Femur (tissue), 1 donor: ENCODE data around the gene GEN1.
"Not testable (repeated sequence)": the region's sequence is repeated elsewhere in the genome, so short reads cannot be mapped to it uniquely, and the experiment has no call there.

Experiments
- DNase-seq: peaks from one replicate; pipeline ENCODE4 v3.0.0-alpha.2; 2017

The GEN1 gene

DNA sequence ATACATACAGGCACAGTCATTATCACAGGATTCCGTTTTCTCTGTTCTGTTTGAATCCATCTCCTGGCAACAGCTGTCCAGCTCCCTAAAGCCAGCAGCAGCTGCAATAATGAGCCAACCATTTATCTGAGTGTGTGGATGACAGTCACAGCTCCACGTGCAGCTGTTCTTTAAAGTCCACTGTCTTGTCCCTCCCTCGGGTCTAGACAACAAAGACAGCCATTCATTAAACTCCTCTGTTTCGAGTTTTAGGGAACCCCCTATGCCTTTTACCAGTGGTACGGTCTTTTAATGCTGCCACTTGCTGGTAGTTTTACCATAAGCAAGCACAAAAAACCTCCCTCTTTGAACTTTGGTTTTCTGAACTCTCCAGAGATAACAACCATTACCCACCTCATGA is 46.3 kb downstream of the GEN1 start:
- DNase-seq, result peak; percentile 76

DNA sequence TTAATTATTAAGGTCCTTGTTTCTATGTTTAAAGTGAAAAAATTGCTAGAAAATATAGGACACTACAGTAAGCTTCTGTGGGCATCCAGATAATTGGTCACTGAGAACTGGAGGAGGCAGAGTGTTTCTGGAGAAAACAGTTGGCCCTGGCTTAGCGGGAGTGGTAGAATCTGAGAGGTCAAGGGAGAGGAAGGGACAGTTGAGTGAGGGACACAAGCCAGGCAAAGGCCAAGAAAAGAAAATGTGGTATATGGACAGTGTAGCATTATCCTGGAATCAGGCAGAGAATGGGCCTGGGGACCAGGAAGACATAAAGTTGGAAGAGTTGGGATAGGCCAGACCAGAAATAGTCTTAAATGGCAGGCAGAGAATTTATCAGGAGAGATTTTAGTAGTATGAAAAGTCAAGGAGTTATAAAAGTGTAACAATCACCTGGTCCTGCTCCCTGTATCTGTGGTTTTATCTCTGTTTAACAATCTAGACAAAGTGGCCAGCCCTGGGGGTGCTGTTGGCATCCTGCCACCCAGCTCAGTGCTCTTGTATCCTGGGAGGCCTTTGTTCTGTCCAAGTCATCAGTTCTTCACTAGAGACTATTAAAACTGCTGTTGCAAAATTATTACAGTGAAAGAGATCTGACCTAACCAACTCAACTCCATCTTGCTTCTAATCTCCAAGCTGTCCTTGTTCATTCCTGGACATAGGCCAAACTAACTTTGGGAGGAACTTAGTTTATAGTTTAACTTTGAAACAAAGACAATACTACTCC is 46.9 kb downstream of the GEN1 start:
- DNase-seq, result no peak

DNA sequence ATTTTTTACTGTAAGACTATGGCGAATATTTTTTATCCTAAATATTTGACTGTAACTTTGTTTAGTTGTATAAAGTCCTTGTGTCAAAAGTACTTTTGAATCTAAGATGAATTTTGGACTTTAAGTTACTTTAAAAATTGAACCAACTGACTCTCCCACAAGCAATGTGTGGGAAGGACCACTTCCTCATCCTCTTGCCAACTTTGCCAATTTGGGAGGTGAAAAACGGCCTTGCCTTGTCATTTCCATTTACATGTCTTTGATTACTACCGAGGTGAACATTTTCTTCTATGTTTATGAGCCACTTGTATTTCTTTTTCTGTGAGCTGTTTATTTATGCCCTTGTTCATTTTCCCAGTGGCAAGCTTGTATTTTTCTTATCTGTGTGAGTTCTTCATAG is 49.6 kb downstream of the GEN1 start:
- no peak for DNase-seq

DNA sequence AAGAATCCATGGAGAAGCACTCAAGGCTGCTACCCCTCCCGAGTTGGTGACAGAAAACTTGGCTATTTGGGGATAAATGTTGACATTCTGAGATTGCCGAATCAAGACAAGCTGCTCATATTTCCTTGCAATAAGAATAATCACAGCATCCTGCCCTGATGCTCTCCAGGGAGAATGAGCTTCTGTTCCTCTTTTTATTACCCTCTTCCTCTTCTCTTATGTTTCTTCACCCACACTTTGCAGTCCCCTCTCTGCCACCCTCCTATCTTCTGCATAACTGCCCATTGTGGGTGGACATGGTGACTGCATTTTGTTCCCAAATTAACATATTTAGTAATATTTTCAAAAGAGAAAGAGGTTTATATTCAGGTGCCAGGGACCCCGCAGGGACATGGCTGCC is 50.4 kb downstream of the GEN1 start:
- no peak for DNase-seq

DNA sequence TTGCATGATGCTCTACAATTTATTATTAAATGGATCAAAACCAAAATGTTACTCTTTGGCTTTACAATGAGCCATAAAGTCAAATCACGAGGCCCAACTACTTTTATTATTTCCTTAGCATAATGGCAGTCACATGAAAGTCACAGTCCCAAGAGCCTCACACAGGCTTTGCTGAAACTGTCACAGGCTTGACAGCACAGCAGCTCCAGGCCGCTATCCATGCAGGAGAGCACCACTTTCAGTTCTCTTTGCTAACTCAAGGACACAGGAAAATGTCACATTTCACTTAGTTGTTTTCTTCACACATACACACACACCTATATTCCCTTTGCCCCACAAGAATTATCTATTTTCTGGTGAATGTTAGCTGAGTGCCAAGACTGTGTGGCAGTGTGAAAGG is 51.2 kb downstream of the GEN1 start:
- no peak for DNase-seq

DNA sequence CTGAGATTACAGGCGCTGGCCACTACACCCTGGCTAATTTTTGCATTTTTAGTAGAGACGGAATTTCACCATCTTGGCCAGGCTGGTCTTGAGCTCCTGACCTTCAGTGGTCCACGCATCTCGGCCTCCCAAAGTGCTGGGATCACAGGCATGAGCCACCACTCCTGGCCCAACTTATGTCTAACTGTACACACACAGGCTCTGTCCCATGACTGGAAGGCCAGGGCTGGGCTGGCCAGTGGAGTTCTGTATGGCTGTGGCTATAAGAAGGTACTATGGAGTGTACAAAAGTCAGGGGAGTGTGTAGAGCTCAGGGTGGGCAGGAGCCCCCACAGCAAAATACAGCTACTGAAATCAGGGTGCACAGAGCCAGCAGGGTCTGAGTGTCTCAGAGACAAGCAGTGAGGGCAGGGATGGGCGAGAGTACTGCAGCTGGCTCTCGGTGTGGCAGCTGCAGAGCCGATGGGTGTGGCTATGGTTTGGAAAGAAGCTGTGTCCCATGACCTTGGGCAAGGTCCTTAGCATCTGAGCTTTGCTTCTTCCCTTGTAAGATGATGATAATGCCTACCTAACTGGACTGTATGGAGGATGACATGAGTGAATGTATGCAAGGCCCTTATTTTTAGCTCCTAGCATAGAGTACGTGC is 51.9 kb downstream of the GEN1 start:
- DNase-seq, result peak; percentile 62

DNA sequence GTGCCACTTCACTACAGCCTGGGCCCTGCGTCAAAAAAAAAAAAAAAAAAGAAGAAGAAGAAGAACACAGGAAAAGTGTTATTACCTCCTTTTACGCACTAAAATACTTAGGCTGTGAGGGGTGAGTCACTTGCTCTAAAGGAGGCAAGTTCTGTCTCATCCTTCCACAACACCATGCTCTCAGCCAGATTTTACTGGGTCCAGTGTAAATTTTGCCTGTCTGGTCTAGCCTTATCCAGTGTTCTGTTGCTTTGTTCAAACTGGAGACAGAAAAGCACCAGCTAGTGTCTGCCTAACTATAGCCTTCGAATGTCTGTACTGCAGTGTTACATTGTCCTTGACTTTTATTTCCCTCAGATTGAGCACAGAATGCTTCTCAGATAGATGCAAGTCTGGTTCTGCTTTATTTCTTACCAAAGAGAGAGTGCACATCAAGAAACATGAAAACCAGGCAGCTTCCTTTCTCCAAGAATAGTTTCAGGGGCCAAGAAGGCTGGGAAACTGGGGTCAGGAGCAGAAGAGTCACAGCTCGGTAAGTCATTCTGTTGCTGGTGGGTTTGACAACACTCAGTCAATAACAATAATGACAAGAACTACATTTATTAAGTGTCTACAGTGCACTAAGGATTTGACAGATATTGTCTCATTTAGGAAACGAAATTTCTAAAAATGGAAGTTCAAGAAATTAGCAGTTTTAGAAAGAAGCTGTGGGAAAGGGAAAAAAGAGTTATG is 59.2 kb downstream of the GEN1 start:
- DNase-seq, result no peak

DNA sequence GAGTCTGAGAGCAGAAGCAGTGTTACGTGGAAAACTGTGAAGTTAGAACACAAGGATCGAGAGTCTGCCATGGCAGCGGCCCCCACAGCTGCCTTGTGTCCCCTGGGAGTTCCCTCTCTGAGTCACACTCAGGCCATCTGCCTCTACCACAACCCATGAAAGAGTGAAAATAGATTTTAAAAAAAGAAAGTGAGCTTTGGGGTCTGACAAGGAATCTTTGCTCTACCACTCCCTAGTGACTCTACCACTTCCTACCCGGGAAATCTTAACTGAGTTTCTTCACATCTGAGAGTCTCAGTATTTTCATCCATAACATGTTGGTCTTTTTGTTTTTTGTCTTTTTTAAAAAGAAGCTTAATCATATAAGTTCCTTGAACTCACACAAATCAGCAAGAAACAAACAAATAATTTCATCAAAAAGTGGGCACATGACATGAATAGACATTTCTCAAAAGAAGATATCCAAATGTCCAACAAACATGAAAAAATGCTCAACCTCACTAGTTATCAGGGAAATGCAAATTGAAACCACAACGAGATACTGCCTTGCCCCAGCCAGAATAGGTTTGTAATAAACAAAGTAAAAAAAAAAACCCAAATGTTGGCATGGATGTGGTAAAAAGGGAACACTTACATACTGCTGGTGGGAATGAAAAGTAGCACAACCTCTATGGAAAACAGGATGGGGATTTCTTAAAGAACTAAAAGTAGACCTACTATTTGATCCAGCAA is 60.0 kb downstream of the GEN1 start:
- peak; percentile 78 for DNase-seq

DNA sequence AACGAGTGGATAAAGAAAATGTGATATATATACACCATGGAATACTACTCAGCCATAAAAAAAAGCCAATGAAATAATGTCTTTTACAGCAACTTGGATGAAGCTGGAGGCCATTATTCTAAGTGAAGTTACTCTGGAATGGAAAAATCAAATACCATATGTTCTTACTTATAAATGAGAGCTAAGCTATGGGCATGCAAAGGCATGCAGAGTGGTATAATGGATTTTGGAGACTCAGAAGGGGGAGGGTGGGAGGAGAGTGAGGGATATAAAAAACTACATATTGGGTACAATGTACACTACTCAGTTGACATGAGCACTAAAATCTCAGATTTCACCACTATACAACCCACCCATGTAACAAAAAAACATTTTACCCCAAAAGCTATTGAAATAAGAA is 60.7 kb downstream of the GEN1 start:
- DNase-seq, result no peak

DNA sequence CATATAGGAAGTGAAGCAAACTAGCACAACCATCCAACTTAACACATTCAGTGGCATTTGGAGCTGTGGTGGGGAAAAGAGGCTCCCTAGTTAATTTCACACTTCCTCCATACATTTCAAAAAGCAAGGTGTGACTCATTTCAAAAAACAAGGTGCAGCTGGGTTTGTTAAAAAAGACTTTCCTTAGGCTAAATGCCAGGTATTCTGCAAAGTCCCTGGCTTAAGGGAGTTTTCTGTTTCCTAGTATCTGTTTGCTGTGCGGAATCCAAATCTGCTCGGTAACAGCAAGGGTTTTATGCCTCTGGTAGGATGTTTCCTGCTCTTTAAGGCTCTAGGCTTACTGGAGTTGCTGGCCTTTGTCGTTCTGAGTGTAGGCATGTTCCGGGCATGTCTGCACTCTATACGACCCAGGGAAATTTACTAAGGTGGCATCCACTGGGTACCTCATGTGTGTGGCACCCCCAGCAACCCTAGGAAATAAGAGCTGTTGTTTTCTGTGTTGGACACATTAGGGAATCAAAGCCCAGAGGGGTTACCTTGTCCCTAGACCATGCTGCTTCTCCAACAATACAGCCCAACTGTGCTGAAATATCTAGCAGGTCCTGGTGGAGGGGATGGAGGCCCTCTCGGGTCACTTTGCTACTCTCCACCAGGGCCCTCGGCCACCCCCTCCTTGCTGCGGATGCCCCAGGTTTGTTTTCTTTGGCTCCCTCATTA is 61.7 kb downstream of the GEN1 start:
- DNase-seq, result no peak

DNA sequence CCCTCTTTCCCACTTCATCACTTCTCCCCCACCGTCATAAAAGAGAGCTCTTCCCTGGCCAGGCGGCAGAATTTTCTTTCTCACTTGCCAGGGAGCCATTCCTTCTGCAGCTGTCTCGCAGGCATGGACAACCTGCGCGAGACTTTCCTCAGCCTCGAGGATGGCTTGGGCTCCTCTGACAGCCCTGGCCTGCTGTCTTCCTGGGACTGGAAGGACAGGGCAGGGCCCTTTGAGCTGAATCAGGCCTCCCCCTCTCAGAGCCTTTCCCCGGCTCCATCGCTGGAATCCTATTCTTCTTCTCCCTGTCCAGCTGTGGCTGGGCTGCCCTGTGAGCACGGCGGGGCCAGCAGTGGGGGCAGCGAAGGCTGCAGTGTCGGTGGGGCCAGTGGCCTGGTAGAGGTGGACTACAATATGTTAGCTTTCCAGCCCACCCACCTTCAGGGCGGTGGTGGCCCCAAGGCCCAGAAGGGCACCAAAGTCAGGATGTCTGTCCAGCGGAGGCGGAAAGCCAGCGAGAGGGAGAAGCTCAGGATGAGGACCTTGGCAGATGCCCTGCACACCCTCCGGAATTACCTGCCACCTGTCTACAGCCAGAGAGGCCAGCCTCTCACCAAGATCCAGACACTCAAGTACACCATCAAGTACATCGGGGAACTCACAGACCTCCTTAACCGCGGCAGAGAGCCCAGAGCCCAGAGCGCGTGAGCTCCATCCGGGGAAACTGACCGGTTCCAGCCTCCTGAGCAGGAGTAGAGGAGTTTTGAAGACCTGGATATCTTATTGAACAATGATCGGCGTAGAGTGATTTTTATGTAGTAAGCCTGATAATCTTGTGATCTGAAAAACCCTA is 62.7 kb downstream of the GEN1 start, which contains the start of gene MSGN1:
MSGN1 (plus strand) TSS at position 65 of the 850 bp plus-strand sequence; CDS start at position 124, 59 bp downstream.
- no peak for DNase-seq

DNA sequence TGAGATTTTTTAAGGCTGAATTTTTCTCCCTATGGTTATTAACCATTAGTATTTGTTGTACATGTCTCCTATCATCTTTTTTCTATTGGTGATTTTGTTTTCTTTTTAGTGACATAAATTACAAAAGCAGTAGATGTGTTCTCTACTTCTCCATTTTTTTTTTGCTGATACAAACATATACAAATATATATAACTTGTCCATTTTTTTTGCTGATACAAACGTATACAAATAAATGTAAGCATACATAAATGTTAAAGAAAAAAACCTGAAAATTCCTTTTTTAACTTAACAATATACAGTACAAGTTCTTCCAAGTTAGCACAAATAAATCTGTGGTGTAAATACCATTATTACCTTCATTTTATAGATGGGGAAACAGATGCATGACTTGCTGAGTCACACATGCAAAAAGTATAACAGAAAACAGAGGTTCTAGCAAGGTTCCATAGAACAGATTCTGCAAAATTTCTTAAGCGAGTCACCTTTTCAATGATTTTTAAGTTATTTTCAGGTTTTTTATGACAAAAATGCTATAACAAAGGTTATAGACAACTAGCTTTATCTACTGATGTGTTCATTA is 64.4 kb downstream of the GEN1 start:
- no peak for DNase-seq

DNA sequence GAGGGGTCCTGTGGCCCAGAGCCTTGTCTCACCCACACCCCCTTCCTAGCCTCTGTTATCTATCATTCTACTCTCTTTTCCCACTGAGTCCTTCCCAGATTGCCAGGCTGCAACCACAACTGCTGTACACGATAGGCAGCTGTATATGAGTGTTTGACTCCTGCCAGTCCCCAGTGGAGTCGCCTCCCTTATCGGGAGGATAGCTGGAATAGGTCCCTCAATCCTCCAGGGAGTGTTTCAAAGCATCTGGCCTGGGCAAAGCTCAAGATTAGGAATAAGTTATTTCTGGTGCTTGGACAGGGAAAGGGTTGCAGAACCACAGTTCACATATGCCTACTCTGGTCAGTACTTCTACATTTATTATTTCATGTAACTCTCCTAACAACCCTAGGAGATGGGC is 67.1 kb downstream of the GEN1 start:
- no peak for DNase-seq

DNA sequence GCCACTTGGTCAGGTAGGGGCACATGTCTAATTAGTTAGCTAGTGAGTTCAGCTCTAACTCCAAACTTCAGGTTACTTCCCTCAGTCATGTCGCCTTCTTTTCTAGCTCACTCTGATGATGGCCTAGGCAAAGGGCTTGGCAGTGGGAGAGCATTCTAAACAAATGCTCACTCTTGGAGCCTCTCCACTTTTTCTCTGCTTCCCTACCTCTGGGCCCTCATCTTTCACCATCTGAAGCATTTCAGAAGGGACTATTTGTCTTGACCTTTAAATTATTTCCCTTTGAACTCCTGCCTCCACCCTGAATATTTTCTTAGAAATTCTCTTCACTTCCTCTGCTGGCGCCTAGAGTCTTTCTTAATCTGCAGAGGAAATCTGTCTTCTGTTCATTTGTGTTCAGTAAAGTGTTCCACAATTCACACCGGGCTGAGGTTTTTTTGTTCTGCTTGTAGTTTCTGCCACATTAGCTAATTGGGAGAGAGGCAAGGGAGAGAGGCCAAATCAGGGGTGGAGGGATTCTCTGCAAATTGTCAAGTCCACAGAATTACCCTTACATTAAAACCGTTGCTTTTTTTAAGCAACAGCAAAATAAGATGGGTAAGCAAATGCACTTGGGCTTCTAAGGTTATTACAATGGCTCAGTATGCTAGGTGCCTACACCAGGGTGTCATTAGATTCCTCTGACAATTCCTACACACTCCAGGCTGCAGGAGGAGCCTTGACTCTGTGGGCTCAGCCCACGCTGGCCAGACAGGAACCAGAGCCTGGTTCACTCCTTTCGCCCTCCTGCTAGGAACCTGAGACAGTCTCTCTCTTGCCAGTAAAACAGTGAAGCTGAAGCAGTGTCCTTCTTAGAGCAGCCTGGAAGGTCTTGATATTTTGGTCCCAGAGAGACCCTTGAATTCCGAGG is 67.9 kb downstream of the GEN1 start:
- DNase-seq, result no peak

DNA sequence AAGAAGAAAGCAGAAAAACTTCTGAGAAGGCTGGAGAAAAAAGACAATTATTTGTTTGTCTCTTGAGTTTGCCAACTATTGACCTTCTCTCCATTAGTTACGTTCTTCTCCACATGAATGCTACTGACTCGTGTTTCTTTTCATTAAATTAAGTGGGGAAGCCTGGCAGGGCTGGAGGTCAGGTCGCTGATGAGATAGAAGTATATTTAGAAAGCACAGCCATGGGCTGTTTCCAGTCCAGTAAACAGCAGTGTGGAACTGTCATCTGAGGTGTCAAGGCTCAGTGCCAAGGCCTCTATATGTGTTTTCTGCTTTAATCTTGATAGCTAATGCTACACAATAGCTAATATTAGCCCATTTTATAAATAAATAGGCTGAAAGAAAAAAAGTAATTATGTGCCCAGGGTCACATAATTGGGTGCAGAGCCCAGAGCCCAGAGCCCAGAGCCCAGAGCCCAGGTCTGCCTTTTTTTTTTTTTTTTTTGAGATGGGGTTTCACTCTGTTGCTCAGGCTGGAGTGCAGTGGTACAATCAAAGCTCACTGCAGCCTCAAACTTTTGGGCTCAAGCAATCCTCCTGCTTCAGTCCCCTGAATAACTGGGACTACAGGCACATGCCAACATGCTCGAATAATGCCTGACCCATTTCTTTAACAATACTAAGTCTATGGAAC is 68.6 kb downstream of the GEN1 start:
- DNase-seq, result no peak

DNA sequence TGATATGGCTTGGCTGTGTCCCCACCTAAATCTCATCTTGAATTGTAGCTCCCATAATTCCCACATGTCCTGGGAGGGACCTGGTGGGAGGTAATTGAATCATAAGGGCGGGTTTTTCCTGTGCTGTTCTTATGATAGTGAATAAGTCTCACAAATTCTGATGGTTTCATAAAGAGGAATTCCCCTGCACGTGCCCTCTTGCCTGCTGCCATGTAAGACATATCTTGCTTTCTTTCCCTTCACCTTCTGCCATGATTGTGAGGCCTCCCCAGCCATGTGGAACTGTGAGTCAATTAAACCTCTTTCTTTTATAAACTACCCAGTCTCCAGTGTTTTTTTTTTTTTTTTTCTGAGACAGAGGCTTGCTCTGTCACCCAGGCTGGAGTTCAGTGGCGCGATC is 69.7 kb downstream of the GEN1 start:
- not testable (repeated sequence) for DNase-seq

DNA sequence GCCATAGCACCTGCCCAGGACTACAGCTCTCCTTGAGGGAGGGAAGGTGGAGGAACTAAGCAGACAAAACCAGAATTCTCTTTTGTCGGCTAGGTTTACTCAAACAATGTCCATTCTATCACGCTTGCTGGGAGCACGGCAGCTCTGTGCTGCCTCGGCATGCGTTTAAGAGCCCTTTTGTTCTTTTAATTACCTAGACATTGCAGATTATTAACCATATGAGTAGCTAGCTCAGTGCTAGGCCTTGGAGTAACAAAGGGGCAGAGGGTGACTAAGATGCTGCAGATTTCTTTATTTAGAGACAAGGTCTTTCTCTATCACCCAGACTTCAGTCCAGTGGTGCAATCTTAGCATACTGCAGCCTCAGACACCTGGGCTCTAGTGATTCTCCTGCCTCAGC is 73.4 kb downstream of the GEN1 start:
- DNase-seq, result no peak

DNA sequence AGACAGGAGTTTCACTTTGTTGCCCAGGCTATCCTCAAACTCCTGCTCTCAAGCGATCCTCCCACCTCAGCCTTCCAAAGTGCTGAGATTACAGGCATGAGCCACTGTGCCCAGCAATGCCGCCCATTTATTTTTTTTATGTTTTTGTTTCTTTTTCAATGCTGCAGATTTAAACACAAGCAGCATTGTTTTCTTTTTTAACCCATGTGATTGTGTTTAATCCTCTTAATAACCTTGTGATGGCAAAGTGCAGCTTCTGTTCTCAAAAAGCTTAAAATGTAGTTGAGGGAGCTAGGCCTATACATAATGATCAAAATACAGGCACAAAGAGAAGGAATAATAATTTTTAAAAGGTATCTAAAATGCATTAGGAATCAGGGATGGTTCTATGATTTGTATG is 73.8 kb downstream of the GEN1 start:
- no peak for DNase-seq
